GM12878 (cell line): Measurements from ENCODE around the gene SLA2. TPM values are rescaled to one million over a fixed set of nuclear protein-coding genes. Genes with fewer than 3 reads are reported as not detected.

Source experiments
- ESRRA ChIP-seq: IDR thresholded peaks from 2 replicates; pipeline ENCODE4 v1.6.1; 2012; ENCODE audit warnings: mild to moderate bottlenecking, low read length, improper control_type of control experiment
- RAD51 ChIP-seq: fragments of 450-650 bp; IDR thresholded peaks from 2 replicates; pipeline ENCODE4 v1.6.1; 2016; ENCODE audit warnings: moderate library complexity, mild to moderate bottlenecking, inconsistent platforms
- SREBF2 ChIP-seq: IDR thresholded peaks from 2 replicates; pipeline ENCODE4 v1.6.1; 2012; ENCODE audit warnings: mild to moderate bottlenecking, low read length
- SRF ChIP-seq, 2 experiments: IDR thresholded peaks; 2 replicates each; pipeline ENCODE4 v1.6.1; 2011; ENCODE audit warnings: low read depth in 2 of 2, low read length in 2 of 2, mild to moderate bottlenecking in 1 of 2, moderate library complexity in 1 of 2
- TCF12 ChIP-seq: IDR thresholded peaks from 2 replicates; pipeline ENCODE4 v1.6.1; 2011; ENCODE audit warnings: low read depth, mild to moderate bottlenecking, low read length
- polyA plus RNA-seq, 11 experiments: library from polyadenylated mRNA; depleted of rRNA in 4 of 11; unstranded in 6 of 11; stranded (reverse) in 5 of 11; fragments of >200 nt; fragmentation: Nextera tagmentation in 4 of 11; fragmentation: Illumina TruSeq in 1 of 11; extraction: Ambion mirVana in 4 of 11; extraction: Trizol in 1 of 11; gene quantifications; 1 replicate in 1 of 11; 2 replicates in 10 of 11; pipeline versions ENCODE4 v1.2.1 to v1.2.3, GENCODE V29; 2011 to 2016; ENCODE audit warnings: inconsistent platforms in 2 of 11, missing spikeins in 2 of 11, low read depth in 1 of 11
- total RNA-seq, 4 experiments: library from RNA; depleted of rRNA in 3 of 4; stranded (reverse); fragments of >200 nt in 3 of 4; fragmentation: Illumina TruSeq in 1 of 4; extraction: Trizol in 1 of 4; gene quantifications; 2 replicates each; pipeline versions ENCODE4 v1.2.1 to v1.2.3, GENCODE V29; 2013 to 2021
- TF ChIP-seq, protein P1 (sequence below): fragments of 450-650 bp; IDR thresholded peaks from 2 replicates; pipeline ENCODE4 v1.6.1; 2017; ENCODE audit warnings: mild to moderate bottlenecking, moderate library complexity
- TF ChIP-seq, protein P2 (sequence below), 3 experiments: IDR thresholded peaks in 2 of 3; conservative IDR thresholded peaks in 1 of 3; 2 replicates each; pipeline ENCODE4 v1.5.1; 2011; ENCODE audit warnings: low read depth in 3 of 3, low read length in 3 of 3, mild to moderate bottlenecking in 3 of 3, control low read depth in 2 of 3, moderate library complexity in 2 of 3, inconsistent platforms in 1 of 3, mixed read lengths in 1 of 3; ENCODE audit not compliant: control insufficient read depth in 2 of 3, insufficient read depth in 1 of 3; ENCODE audit errors: extremely low read depth in 1 of 3

The SLA2 gene
- total and polyA plus RNA-seq, 10 of the 15 experiments (the other 5 are each of a cell fraction or from before 2014, with no cell fraction given): 0.29 to 3.3 (median 1.4) TPM

DNA sequence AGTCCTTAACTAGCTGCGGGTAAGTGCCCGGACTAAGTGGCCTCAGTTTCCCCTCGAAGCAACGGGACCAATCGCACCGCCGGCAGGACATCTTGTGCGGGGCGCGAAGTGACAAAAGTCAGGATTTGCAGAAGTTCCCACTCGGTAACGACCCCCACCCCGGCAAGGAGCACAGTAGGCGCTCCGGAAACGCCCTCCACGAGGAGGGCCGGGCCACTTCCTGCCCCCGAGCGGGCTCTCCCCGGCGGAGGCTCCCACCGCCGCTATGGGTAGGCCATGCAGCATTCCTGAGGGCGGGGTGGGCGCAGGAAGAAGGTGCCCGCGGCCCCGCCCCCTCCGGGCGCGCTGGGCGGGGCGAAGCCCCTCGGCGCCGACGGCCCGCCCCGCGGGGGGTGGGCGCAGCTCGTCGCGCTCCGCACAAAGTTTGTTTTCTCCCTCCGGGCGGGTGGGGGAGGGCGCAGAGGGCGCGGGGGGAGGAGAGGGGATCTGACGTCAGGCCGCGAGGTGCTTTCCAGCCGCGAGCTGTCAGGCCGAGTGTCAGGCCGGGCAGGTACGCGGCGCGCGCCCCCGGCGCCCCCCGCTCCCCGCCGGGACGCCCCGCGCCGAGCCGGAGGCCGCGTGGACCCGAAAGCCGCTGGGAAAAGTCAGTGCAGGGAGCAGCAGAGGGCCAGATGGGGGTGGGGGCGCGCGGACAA, 72.7 kb downstream of the SLA2 start, which contains the start of gene TGIF2 (continued):
- TF ChIP-seq, protein P1, sequence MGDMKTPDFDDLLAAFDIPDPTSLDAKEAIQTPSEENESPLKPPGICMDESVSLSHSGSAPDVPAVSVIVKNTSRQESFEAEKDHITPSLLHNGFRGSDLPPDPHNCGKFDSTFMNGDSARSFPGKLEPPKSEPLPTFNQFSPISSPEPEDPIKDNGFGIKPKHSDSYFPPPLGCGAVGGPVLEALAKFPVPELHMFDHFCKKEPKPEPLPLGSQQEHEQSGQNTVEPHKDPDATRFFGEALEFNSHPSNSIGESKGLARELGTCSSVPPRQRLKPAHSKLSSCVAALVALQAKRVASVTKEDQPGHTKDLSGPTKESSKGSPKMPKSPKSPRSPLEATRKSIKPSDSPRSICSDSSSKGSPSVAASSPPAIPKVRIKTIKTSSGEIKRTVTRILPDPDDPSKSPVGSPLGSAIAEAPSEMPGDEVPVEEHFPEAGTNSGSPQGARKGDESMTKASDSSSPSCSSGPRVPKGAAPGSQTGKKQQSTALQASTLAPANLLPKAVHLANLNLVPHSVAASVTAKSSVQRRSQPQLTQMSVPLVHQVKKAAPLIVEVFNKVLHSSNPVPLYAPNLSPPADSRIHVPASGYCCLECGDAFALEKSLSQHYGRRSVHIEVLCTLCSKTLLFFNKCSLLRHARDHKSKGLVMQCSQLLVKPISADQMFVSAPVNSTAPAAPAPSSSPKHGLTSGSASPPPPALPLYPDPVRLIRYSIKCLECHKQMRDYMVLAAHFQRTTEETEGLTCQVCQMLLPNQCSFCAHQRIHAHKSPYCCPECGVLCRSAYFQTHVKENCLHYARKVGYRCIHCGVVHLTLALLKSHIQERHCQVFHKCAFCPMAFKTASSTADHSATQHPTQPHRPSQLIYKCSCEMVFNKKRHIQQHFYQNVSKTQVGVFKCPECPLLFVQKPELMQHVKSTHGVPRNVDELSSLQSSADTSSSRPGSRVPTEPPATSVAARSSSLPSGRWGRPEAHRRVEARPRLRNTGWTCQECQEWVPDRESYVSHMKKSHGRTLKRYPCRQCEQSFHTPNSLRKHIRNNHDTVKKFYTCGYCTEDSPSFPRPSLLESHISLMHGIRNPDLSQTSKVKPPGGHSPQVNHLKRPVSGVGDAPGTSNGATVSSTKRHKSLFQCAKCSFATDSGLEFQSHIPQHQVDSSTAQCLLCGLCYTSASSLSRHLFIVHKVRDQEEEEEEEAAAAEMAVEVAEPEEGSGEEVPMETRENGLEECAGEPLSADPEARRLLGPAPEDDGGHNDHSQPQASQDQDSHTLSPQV: 0 out of 2 replicates have a peak, but pooled peaks have one; percentile 31
- TF ChIP-seq SREBF2: no peak
- 0 out of 2 replicates have a peak, but pooled peaks have one; percentile 56 for TF ChIP-seq TCF12
- no peak; a peak in 1 of 4 replicates for TF ChIP-seq SRF (IDR thresholded peaks at IDR 0.05; ENCODE audit: low read depth in 2 of 2, low read length in 2 of 2)
- TF ChIP-seq, protein P2, sequence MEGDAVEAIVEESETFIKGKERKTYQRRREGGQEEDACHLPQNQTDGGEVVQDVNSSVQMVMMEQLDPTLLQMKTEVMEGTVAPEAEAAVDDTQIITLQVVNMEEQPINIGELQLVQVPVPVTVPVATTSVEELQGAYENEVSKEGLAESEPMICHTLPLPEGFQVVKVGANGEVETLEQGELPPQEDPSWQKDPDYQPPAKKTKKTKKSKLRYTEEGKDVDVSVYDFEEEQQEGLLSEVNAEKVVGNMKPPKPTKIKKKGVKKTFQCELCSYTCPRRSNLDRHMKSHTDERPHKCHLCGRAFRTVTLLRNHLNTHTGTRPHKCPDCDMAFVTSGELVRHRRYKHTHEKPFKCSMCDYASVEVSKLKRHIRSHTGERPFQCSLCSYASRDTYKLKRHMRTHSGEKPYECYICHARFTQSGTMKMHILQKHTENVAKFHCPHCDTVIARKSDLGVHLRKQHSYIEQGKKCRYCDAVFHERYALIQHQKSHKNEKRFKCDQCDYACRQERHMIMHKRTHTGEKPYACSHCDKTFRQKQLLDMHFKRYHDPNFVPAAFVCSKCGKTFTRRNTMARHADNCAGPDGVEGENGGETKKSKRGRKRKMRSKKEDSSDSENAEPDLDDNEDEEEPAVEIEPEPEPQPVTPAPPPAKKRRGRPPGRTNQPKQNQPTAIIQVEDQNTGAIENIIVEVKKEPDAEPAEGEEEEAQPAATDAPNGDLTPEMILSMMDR (IDR thresholded peaks at IDR 0.05 in 2 of 3, conservative IDR thresholded peaks at IDR 0.05 in 1 of 3; ENCODE audit: control insufficient read depth in 2 of 3, extremely low read depth in 1 of 3, insufficient read depth in 1 of 3, low read depth in 3 of 3, low read length in 3 of 3): no peak
- no peak for TF ChIP-seq RAD51
- no peak for TF ChIP-seq ESRRA
